Kidney (tissue), 14 donors: ENCODE results near the gene LDB3. TPM values are rescaled to one million over a fixed set of nuclear protein-coding genes. Genes with fewer than 3 reads are reported as not detected.

Experiments used
- DNase-seq, 5 donors: peaks; one replicate each; pipeline ENCODE4 v3.0.0-alpha.2; 2013 to 2020
- FAIRE-seq: peaks from 2 replicates; lab custom pipeline; 2012; peaks lifted over from hg19 to GRCh38; lab: Jason Lieb, UNC
- H3K27ac ChIP-seq, 2 donors: one replicate each; pipeline ENCODE4 v1.7.0; 2013; ENCODE audit warnings: low read depth in 2 of 2, low read length in 2 of 2, inconsistent platforms in 1 of 2
- H3K27me3 ChIP-seq: one replicate; pipeline ENCODE4 v1.7.1; 2013; ENCODE audit warnings: low read length, inconsistent platforms; ENCODE audit not compliant: control insufficient read depth, insufficient read depth
- H3K36me3 ChIP-seq, 3 donors: one replicate each; pipeline versions ENCODE4 v1.7.0 to v1.7.1; 2013; ENCODE audit warnings: low read length in 3 of 3, control low read depth in 1 of 3, inconsistent platforms in 1 of 3; ENCODE audit not compliant: insufficient read depth in 3 of 3, control insufficient read depth in 2 of 3
- H3K4me1 ChIP-seq, 3 donors: one replicate each; pipeline versions ENCODE4 v1.7.0 to v1.7.1; 2013; ENCODE audit warnings: low read length in 3 of 3, inconsistent platforms in 1 of 3, low read depth in 1 of 3; ENCODE audit not compliant: control insufficient read depth in 2 of 3, insufficient read depth in 2 of 3
- H3K4me3 ChIP-seq, 3 donors: one replicate each; pipeline versions ENCODE4 v1.7.0 to v1.8.1; 2013; ENCODE audit warnings: low read length in 3 of 3, control low read depth in 1 of 3, inconsistent platforms in 1 of 3
- H3K9ac ChIP-seq, 3 donors: one replicate each; pipeline versions ENCODE4 v1.7.0 to v1.7.1; 2013; ENCODE audit warnings: low read length in 3 of 3, control low read depth in 1 of 3, inconsistent platforms in 1 of 3
- H3K9me3 ChIP-seq, 3 donors: one replicate each; pipeline versions ENCODE4 v1.7.0 to v1.7.1; 2013; ENCODE audit warnings: low read length in 3 of 3, control low read depth in 1 of 3, inconsistent platforms in 1 of 3; ENCODE audit not compliant: control insufficient read depth in 2 of 3, insufficient read depth in 1 of 3
- intact Hi-C: fragments of 100-400 bp; cut with DNase I; formaldehyde crosslinking; loops from one replicate; pipeline ENCODE4 v1.11.1; 2022
- polyA plus RNA-seq: library from polyadenylated mRNA; stranded (reverse); fragments of 350-450 nt; fragmentation: Illumina TruSeq; extraction: RNeasy Lipid Tissue Mini Kit (QIAGEN cat#74804); gene quantifications from one replicate; pipeline ENCODE4 v1.2.3, GENCODE V29; 2014; ENCODE audit warnings: low read depth, low replicate concordance; ENCODE audit not compliant: insufficient read depth
- total RNA-seq: library from RNA; stranded (reverse); fragmentation: NEBNext Ultra II Directional; extraction: Animal tissue kit (Norgen Biotek cat#: 25700); gene quantifications from one replicate; pipeline ENCODE4 v1.2.1, GENCODE V29; 2021
- TF ChIP-seq, protein P1 (sequence below): IDR thresholded peaks from 3 replicates; pipeline ENCODE4 v1.5.1; 2012; ENCODE audit warnings: mild to moderate bottlenecking, moderate library complexity, borderline replicate concordance; ENCODE audit not compliant: insufficient read depth; ENCODE audit errors: extremely low read depth
- donor health status: control.
- donor health status: control.
- donor health status: control.
- donor health status: control.
- donor health status: control.
- donor health status: DM: yes; HTN: yes; CAD: no.
- donor health status: Normal renal cell carcinoma (clear cell type).

The LDB3 gene
- total and polyA plus RNA-seq, 2 donors from 2014 or later: 3.3 to 7.7 TPM

- no peak within 1 kb of the TSS for H3K9ac ChIP-seq
- TF ChIP-seq, protein P1, sequence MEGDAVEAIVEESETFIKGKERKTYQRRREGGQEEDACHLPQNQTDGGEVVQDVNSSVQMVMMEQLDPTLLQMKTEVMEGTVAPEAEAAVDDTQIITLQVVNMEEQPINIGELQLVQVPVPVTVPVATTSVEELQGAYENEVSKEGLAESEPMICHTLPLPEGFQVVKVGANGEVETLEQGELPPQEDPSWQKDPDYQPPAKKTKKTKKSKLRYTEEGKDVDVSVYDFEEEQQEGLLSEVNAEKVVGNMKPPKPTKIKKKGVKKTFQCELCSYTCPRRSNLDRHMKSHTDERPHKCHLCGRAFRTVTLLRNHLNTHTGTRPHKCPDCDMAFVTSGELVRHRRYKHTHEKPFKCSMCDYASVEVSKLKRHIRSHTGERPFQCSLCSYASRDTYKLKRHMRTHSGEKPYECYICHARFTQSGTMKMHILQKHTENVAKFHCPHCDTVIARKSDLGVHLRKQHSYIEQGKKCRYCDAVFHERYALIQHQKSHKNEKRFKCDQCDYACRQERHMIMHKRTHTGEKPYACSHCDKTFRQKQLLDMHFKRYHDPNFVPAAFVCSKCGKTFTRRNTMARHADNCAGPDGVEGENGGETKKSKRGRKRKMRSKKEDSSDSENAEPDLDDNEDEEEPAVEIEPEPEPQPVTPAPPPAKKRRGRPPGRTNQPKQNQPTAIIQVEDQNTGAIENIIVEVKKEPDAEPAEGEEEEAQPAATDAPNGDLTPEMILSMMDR: no peak
- FAIRE-seq (no peak), DNase-seq (peak in 2 of 5 donors; percentile 28 to 41)
- no peaks in the 10 kb centered on the region for H3K27me3 ChIP-seq
- H3K27ac ChIP-seq: no peak within 1 kb of the TSS
- intact Hi-C loops: no loop called here
- no peaks in the 10 kb centered on the region for H3K36me3 ChIP-seq
- peaks cover 0 to 2% (median 0%) of the 10 kb centered on the region in 3 donors for H3K4me1 ChIP-seq
- no peak within 1 kb of the TSS for H3K4me3 ChIP-seq
- H3K9me3 ChIP-seq: no peaks in the 10 kb centered on the region
Observed at GRCh38 chr10:86654411-86655172, 13.7 kb upstream of the LDB3 start, which contains the start of gene OPN4. OPN4 (plus strand) TSS chr10:86654547; CDS start chr10:86654784, 237 bp downstream.

GRCh38 chr10:86655173-86655540, 13.2 kb upstream of the LDB3 start:
- intact Hi-C loops: no loop called here
- DNase-seq (peak in 2 of 5 donors; percentile 20 to 37), FAIRE-seq (no peak)
- no peak overlapping the region for H3K9ac ChIP-seq
- H3K27me3 ChIP-seq: no peaks in the 10 kb centered on the region
- TF ChIP-seq, protein P1: no peak
- no peaks in the 10 kb centered on the region for H3K36me3 ChIP-seq
- H3K4me3 ChIP-seq: no peak overlapping the region
- H3K9me3 ChIP-seq: no peaks in the 10 kb centered on the region
- no peak overlapping the region for H3K27ac ChIP-seq
- H3K4me1 ChIP-seq: no peaks in the 10 kb centered on the region

GRCh38 chr10:86655596-86655995, 12.7 kb upstream of the LDB3 start:
- Histone ChIP-seq H3K27ac (no peak overlapping the region), H3K9me3 (no peaks in the 10 kb centered on the region), H3K27me3 (no peaks in the 10 kb centered on the region), H3K4me1 (no peaks in the 10 kb centered on the region), H3K36me3 (no peaks in the 10 kb centered on the region), H3K9ac (no peak overlapping the region), H3K4me3 (no peak overlapping the region)
- intact Hi-C loops: no loop called here
- DNase-seq (peak in 2 of 5 donors; percentile 12 to 21), FAIRE-seq (no peak)
- TF ChIP-seq, protein P1: no peak
